ENCODE measurements around the gene PRAC2. TPM values are rescaled to one million over a fixed set of nuclear protein-coding genes. Genes with fewer than 3 reads are reported as not detected.

Gene PRAC2
- total RNA-seq, 1 donor from 2014 or later, result not detected

DNA sequence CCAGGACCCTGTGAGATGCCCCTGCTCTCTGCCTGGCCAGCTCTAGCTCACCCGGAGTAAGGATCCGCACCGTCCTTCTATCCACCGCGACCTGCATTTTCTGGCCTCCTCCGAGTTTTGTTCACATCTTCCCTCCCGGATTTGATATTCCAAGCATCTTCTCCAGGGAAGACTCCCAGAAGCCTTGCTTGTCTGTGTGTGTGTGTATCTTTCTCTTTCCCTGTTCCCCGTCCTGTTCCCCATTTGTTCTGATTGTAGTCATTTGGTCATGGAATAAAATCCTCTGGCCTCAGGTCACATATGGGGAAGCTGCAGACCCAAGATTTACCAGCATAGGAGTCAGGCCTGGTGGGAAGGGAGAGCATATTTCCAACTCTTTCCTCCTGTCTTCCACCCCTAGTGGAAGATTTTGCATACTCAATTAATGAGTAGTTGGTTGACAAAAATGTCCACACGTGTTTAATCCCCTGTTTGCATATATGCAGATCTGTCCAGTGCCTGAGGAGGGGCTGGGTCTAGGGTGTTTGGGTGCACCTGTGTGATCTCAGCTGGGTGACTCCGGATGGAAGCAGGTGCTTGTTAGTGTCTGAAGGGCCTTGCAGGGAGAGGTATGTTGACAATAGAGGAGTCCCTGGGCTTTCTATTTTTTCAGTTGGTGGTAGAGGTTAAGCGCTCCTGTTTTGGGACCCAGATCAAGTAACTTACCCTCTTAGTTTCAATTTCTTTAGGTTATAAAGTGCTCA lies 2.5 kb upstream of the PRAC2 start:
- no peak for DNase-seq (ENCODE audit: low spot score)

DNA sequence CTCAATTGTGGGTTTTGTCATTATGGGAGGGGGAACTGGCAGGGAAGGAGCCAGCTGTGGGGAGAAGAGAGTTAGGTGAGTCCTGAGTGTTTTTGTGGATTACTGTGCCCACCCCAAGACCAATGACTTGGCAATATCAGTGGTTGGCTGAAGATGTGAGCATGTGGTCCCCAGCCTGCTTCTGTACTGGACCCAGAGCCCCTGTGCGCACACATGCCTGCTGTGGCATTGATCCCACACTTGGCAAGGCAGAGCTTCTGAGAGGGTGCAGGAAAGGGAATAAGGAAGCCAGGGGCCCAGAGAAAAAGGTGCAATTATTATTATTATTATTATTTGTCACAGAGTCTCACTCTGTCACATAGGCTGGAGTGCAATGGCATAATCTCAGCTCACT lies 2.0 kb upstream of the PRAC2 start:
- no peak for DNase-seq (ENCODE audit: low spot score)

DNA sequence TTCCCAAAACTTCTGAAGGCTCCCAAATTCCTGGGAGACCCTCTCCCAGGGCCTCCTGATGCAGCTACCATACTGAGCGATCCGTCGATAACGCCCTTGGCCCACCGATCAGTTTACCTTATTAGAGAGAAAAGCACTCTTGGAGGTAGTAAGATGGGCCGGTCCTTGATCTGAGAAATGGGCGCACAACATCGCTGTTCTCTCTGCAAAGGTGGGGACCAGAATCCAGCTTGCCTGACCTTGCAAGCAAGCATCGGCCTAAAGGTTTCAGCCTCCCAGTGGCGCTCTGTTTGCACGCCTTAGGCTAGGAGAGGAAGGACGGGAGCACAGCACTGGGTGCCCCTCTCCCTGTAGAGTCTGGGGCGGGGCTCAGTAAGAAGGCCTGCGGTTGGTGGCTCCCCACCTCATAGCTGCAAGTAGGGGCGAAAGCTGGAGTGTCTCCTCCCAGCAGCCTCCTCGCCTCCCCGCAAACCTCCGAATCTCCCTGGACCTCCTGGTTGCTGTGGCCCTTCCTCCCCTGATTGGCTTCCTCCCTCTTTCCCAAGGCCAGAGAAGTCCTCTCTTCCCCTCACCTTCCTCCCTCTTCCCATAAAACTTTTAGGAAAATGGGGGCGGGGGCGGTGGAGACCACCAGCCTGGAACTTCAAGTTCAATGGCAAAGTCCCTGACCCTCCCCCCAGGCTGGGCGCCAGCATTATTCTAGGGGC lies 631 bp upstream of the PRAC2 start, which contains the start of gene PRAC1:
PRAC1 (minus strand) TSS at position 318 of the 707 bp plus-strand sequence; CDS start at position 192, 126 bp downstream.
- DNase-seq (ENCODE audit: low spot score), result no peak

DNA sequence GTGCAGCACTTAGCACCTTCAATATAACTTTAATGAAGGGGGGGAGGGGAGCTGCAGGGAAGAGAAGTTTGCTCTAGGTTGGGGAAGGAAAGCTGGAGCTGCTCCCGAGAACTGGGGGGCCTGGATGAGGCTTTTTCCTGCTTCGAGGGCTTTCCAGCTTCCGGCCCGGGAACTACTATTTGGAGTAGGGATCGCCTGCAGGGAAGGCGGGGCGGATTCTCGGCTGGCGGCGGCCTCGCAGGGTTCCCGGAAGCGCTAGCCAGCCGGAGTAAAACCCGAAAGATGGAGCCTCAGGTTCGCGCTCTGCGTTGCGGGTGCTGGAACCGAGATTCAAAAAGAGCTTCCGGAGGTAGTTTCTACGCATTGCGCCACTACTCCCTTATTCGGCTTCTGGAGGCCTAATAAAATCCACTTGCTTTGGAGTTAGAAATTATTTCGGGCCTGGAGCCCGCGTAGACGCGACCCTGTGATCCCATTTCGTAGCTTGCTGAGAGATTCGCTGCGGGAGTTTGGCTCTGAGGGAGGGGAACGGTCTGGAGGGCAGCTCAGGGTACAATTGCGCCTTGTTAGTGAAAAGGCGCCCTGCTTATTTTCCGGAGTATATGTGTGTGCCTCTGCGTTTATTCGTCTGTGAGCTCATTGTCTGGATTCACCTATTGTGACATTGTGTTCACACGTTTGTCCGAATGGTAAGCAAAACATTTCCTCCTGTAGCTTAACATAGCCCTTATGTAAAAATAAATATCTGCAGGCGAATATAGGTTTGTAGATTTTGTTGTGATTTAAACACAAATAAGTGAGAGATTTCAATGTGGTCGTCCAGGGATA lies 652 bp downstream of the PRAC2 start:
- no peak for DNase-seq (ENCODE audit: low spot score)

DNA sequence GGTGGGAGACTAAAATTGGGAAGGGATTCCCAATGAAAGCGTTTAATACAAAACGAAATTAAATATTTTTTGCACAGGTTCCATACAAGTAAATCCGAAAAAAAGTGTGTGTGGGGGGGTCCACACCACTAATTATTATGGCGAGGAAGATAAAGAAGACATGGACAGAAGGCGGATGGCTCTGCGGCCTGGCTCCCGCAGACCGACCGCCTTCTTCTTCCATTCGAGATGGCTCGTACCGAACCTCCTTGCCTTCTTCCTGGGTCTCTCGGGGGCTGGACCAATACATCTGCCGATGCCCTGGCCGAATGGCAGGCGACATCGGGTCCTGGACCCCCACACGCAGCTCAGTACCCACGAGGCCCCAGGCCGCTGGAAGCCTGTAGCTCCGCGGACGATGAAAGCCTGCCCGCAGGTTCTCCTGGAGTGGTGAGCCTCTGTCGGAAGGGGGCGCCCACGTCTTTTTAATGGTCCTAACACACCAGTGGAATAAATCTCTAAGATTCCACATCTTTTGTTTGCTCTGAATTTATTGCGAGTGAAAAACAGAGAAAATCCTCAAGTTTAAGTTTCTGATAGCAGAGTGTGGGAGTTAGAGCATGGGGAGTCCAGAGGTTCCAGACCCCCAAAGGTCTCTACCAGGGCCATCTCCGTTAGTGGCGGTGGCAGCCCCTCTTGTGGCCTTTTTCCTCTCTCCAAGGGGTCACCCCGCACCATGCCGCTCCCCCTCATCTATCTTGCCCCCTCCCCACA lies 1.4 kb downstream of the PRAC2 start:
- DNase-seq (ENCODE audit: low spot score), result peak; percentile 89

DNA sequence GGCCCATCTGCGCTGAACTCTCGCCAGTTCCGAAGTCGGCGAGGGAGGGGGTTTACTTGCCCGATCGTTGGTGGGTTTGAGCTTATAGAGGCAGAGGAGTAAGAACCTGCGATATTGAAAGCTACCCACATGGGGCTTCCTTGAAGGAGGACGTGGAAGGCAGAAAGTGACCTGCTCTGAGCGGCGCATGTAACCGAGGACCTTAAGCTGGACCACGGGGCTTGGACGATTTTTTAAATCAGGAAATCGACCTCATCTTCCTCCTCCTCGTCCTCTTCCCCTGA lies 2.0 kb downstream of the PRAC2 start:
- DNase-seq (ENCODE audit: low spot score), result no peak

DNA sequence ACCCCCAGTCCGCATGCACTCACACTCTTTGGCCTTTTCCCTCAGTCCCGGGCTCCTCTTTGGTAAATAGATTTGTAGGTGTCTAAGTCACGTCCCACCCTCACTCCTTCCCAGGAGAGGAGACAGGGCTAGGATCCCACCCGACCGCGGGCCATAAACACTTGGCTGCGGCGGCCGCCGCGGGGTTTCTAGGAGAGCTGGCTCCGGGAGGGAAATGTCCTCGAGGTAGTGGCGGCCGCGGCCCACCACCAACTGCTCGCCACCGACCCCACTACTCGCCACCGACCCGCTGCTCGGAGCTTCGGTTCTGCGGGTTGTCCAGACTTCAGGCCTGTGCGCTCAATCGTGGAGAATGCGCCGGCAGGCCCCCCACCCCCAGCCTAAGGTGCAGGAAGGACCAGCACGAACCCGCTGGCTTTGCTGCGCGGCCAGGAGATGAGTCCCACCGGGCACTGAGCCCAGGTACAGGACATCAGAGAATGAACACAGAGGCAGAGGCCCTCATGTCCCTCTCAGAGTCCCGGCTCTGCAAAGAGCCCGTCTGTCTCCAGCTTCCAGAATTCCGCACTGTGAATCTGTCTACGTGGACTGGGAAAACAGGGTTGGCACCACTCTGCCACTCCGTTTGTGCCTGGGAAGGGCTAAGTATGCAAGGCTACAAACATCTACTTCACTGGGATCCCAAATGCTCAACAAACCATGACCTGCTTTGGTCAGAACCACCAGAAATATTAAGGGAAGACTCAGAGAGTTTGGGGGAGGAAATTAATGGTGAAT lies 2.5 kb downstream of the PRAC2 start:
- DNase-seq (ENCODE audit: low spot score), result no peak

DNA sequence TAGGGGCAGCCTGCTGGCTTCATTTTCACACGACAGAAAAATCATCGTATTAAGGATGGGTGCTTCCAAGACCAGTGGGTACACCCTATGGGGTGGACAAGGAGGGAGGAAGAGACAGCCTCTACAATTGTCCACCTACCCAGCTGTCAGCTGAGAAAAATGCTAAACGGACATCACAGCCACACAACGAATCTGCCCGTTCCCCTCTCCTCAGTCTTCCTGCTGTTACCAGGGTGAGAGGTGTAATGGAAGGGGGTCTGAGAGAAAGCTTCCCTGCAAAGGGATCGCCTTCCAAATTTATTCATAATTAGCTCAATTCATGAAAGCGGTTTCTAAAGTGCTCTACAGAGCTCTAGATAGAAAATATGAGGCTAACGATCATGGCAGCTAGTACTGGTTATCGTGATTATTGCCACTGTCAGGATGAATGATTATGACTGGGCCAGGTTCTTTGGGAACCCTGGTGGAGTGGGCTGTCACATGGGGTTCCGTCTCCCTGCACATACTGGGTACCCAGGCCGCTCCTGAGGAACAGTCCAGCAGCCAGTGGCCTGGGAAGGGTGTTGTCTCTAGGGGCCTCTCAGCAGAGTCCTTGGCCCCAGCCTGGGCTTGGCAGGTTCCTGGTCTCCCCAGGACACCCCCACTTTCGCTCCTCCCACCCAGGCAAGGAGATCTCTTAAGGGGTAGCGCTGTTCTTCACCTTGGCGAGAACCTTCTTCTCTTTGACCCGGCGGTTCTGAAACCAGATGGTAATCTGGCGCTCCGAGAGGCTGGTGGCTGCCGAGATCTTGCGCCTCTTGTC lies 3.3 kb downstream of the PRAC2 start:
- no peak for DNase-seq (ENCODE audit: low spot score)

DNA sequence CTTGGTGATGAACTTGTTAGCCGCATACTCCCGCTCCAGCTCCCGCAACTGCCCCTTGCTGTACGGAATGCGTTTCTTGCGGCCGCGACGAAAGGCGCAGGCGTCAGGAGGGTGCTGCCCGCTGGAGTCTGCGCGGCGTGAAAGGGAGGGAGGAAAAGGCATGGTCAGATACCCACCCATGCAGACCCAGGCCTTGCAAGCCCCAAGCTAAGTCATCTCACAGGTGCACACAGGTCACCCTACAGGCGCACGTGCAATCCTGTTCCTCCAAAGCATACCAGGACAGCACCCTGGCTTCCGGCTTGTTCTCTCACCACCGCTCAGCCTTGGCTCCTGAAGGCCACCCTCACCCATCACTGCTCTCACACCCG lies 3.9 kb downstream of the PRAC2 start:
- no peak for DNase-seq (ENCODE audit: low spot score)

DNA sequence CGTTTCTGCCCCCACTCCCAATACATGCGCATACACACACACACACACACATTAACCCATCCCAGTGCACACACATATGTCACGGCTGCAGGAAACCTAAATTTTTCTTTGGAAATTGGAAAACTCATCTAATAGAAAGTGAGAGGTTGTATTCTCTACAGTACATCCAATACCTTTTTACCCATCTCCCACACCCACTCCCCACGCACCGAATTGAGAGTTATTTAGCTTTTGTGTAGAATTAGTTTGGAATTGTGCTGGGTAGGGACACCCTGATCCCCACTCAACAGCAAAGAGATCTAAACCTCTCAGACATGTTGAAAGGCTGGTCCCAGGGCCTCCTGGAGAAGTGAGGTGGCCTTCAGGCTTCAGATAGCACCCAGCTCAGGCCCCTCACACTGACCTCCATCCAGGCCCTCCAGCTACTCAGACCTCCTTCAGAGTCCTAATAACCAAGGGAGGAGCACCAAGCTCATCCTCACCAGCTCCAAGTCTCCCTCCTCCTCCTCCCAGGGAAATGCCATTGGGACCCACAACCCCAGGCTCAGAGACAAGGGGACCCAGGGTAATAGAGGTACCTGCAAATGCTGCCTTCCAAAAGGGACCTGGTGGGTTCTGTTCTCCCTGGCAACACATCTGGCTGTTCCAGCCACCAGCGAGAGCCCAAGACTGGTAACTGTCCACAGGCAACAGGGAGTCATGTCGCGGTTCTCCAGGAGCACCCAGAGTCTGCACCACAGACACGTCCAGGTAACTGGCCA lies 4.6 kb downstream of the PRAC2 start:
- DNase-seq (ENCODE audit: low spot score), result no peak

DNA sequence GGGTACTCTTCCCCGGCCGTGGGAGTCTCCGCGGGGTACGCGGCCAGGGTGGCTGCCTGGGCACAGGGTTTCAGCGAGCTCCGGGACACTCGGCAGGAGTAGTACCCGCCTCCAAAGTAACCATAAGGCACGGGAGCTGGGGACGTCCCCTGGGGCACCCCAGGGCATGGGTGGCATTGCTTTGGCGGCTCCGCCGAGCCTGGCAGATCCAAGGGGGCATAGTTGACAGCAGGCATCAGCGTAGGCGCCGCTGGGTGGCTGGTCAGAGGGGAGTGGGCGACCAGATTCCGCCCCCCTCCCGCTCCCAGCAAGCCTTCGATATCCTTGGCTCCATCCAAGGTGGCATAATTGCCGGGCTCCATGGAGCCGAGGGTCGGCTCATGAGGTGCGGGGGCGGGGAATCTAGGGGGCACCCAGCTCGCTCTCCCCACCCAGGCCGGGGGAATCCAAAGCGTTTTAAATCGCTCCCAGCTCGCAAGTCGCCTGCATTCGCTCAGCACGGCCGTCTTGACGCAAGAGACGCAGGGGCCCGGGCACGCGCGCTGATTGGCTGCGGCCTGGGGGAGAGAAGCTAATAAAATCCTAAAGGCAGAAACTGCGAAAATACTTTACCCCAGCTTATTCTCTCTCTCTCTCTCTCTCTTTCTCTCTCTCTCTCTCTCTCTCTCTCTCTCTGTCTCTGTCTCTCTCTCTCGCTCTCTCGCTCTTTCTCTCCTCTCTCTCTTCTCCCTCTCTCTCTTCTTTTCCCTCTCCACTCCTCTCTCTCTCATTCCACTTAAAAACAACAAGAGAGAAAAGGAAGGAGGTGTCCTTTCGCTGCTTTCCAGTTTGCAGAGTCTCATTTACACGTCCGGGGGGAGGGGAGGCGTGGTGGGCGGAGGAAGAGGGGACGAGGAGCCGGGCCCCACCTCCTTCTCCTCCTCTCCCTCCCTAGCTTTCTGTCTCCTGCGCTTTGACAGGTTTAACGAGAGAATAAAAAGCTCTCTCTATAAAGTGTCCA lies 5.5 kb downstream of the PRAC2 start, which contains the start of gene HOXB13:
HOXB13 (minus strand) TSS at position 519 of the 1,000 bp plus-strand sequence; CDS start at position 362, 157 bp downstream.
- no peak for DNase-seq (ENCODE audit: low spot score)

DNA sequence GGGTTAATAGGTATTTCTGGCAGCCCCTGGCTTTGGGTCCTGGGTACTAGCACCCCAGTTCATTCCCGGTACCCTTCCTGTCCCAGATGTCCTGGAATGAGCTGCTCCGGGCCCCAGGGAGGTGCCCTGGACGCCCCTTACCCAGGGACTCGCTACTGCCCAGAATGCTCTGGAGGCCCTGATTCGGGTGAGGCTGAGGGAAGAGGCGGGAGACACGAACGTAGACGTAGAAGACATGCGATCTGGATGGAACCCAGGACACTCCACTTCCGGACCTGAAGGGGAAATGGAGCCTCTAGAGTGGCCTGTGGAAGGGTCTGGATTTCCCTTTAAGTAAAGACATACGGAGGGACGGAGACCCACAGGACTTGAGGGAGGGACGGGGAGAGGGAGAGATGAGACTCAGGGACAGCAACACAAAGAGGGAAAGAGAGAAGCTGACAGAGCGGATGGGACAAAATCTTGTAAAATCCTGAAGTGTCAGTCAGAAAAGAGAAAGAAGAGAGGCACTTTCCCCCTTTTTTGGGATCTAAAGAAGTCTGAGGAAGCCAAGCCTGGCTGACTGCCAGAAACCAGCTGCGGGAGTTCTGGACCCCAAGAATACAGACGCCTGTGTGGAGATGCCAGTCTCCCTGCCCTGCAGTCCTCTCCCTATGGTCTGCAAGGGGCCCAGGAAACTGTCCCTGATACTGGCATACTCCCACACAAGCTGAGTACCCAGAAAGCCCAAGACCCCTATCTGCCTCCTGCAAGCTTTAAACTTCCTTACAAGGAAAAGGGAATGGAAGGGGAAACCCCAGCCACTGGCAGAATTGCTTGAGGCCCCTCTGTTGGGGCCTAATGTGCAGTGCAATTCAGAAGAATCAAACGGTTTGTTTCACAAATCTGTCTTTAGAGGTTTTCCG lies 6.6 kb downstream of the PRAC2 start:
- no peak for DNase-seq (ENCODE audit: low spot score)

DNA sequence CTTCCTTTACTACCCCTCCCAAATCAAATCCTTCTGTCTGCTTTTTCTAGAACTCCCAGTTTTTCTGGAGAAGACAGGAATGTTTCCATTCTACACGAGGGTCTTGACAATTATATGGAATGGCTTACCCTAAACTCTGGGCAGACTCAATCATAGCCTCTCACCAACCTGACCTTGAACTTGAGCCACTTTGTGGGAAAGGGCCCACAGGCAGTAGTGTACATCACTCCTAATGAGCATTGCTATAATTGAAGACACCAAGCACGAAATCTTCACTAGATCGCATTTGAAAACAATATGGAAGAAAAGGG lies 7.2 kb downstream of the PRAC2 start:
- no peak for DNase-seq (ENCODE audit: low spot score)

DNA sequence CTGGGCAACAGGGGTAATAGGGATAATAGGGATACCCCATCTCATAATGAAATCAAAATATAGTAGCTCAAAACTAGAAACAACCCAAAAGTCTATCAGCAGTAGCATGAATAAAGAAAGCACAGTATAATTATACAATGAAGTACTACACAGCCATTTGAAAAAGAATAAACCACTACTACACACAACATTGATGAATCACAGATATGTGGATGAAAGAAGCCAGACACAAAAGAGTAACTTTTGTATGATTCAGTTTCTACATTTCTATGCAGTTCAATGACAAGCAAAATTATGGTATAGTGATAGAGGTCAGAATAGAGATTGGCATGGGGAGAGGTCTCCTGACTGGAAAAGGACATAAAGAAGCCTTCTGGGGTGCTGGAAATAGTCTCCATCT lies 8.4 kb downstream of the PRAC2 start:
- DNase-seq (ENCODE audit: low spot score), result no peak

DNA sequence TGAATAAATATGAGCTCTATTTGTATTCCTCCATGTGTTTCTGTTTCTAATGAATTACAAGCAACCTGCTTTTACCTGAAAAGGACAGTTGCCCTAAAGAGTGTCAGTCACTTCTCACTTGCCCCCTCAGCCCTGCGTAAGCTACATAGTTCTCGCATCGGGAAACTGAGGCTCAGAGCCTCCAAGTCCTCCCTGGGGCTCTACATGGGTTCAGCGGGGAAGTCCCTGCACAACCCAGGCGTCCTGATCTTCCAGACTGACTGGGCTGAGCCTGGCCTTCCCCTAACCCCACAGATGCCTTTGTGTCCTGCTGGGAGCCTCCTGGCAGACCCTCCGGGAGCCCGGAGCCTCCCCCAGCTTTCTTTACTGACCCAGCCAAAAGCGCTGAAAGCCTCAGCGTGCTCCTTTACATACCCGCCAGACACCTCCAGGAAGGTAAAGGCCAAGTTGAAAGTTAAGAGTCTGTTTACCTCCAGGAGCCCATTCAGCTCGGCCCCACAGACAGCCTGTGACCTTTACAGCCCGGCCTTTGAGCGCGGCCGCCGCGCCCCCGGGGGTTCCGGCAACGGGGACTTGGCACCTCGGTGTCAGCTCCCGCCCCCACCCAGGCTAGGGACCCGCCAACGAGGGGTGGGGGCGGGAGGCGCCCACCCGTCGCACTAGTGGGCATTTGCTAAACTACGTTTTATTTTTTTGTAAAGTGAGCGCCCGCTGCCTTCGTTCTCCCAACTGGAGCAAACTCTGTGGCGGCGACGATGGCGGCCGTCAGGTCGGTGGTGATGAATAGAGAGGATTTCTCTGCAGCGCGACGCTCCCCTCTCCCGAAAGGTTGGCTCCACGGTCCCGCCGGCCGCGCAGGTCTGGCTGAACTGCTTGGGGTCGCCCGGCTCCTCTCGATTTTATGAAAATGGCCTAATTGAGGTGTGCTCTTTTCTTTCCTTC lies 10.0 kb downstream of the PRAC2 start:
- no peak for DNase-seq (ENCODE audit: low spot score)

DNA sequence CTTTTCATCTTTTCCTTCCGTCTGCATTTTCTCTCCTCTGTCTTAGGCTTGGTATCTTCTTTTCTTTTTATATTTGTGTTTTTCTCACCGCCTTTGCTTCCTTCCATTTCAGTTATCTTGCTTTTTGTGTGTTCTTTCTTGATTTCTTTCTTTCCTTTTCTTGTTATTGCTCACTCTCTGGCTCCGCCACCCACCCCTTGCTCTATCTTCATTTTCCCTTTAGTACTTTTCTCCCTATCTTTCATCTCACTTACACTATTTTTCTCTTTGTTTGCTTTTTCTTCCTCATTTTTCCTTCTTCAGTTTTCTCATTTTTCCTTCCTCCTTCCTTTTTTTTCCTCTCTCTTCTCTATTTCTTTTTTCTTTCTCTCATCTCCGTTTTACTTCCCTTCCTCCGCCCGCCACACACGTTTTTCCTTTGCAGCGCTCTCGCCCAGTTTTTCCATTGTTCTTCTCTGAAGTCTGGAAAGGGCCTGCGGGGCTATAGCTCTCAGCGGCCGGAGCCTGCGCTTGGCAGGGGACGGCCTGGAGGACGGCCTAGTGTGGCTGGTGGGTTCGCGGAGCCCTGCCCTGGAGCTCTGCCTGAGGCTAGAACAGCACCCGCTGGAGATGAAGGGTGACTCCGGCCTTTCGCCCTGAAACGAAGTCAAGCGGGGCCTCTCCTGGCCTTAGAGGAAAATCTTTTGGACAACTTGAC lies 10.8 kb downstream of the PRAC2 start:
- DNase-seq (ENCODE audit: low spot score), result no peak
